Endodermal cell (in vitro differentiated cells): ENCODE results near the gene URB1. TPM values are rescaled to one million over a fixed set of nuclear protein-coding genes. Genes with fewer than 3 reads are reported as not detected.

Source experiments
- DNase-seq: peaks from one replicate; pipeline ENCODE4 v3.0.0-alpha.2; 2017
- H3K27ac ChIP-seq: 2 replicates; pipeline ENCODE4 v1.5.1; 2013; ENCODE audit warnings: mild to moderate bottlenecking, low read depth, low read length, moderate library complexity
- H3K27me3 ChIP-seq: 2 replicates; pipeline ENCODE4 v1.6.1; 2013; ENCODE audit warnings: mild to moderate bottlenecking, low read length, moderate library complexity; ENCODE audit not compliant: insufficient read depth, control insufficient read depth, poor library complexity, severe bottlenecking
- H3K36me3 ChIP-seq: 2 replicates; pipeline ENCODE4 v1.7.0; 2013; ENCODE audit warnings: mild to moderate bottlenecking, low read length, moderate library complexity; ENCODE audit not compliant: control insufficient read depth, insufficient read depth
- H3K4me1 ChIP-seq: one replicate; pipeline ENCODE4 v1.7.0; 2013; ENCODE audit warnings: low read length; ENCODE audit not compliant: control insufficient read depth, insufficient read depth
- H3K4me3 ChIP-seq: 2 replicates; pipeline ENCODE4 v1.5.1; 2013; ENCODE audit warnings: mild to moderate bottlenecking, low read length, moderate library complexity
- H3K9ac ChIP-seq: 2 replicates; pipeline ENCODE4 v1.6.1; 2013; ENCODE audit warnings: mild to moderate bottlenecking, low read length, moderate library complexity; ENCODE audit not compliant: poor library complexity, severe bottlenecking; ENCODE audit errors: extremely low read depth
- H3K9me3 ChIP-seq: 2 replicates; pipeline ENCODE4 v1.6.1; 2013; ENCODE audit warnings: mild to moderate bottlenecking, low read length, moderate library complexity; ENCODE audit not compliant: control insufficient read depth
- H3K27ac Mint-ChIP-seq: 2 replicates; pipeline ENCODE4 v1.8.0; 2020; ENCODE audit warnings: mixed read lengths
- H3K27me3 Mint-ChIP-seq: 2 replicates; pipeline ENCODE4 v1.8.0; 2021; ENCODE audit warnings: mild to moderate bottlenecking, mixed read lengths; ENCODE audit not compliant: insufficient read depth
- H3K36me3 Mint-ChIP-seq: 2 replicates; pipeline ENCODE4 v1.8.0; 2020; ENCODE audit warnings: low read depth, mixed read lengths
- H3K4me1 Mint-ChIP-seq: 2 replicates; pipeline ENCODE4 v1.8.0; 2020; ENCODE audit warnings: mixed read lengths
- H3K4me3 Mint-ChIP-seq: 2 replicates; pipeline ENCODE4 v1.8.0; 2020; ENCODE audit warnings: mild to moderate bottlenecking, moderate library complexity, mixed read lengths
- H3K9me3 Mint-ChIP-seq: 2 replicates; pipeline ENCODE4 v1.8.0; 2020; ENCODE audit warnings: mild to moderate bottlenecking, mixed read lengths
- WGBS, 2 experiments: methylation state at CpG; one replicate each; pipeline versions ENCODE4 v1.1.5 to v1.1.7; 2013; ENCODE audit warnings: missing lambda C conversion rate in 2 of 2, mixed read lengths in 1 of 2; ENCODE audit not compliant: insufficient coverage in 1 of 2, insufficient read length in 1 of 2; 5-methylcytosine and 5-hydroxymethylcytosine counted together
- total RNA-seq, 2 donors: library from RNA; stranded (reverse); fragmentation: NEBNext Ultra II Directional in 1 of 2; extraction: Animal tissue kit (Norgen Biotek cat#: 25700) in 1 of 2; gene quantifications; 2 replicates in 1 of 2; 3 replicates in 1 of 2; pipeline ENCODE4 v1.2.1, GENCODE V29; 2021
- TF ChIP-seq, protein P1 (sequence below): fragments of 200-600 bp; sonication (generic); conservative IDR thresholded peaks from 2 replicates; pipeline ENCODE4 v1.5.0; 2021; ENCODE audit warnings: antibody characterized with exemption, mild to moderate bottlenecking

URB1 gene
- total RNA-seq, 2 donors from 2014 or later = 9.4 to 14.0 TPM

- Histone ChIP-seq H3K36me3 (peaks cover 83% of the 10 kb centered on the region), H3K4me3 (no peak overlapping the region), H3K4me1 (peaks cover 11% of the 10 kb centered on the region), H3K27me3 (no peaks in the 10 kb centered on the region), H3K27ac (no peak overlapping the region), H3K9ac (no peak overlapping the region), H3K9me3 (no peaks in the 10 kb centered on the region)
- Mint-ChIP-seq H3K36me3 (peaks cover 83% of the 10 kb centered on the region), H3K9me3 (no peaks in the 10 kb centered on the region), H3K4me1 (peaks cover 13% of the 10 kb centered on the region), H3K27me3 (no peaks in the 10 kb centered on the region), H3K27ac (no peak overlapping the region), H3K4me3 (no peak overlapping the region)
- DNase-seq = peak; percentile 17
- 96 to 99% methylated on average over 11 to 13 of the region's 13 CpGs for WGBS, 2 experiments
- TF ChIP-seq, protein P1, sequence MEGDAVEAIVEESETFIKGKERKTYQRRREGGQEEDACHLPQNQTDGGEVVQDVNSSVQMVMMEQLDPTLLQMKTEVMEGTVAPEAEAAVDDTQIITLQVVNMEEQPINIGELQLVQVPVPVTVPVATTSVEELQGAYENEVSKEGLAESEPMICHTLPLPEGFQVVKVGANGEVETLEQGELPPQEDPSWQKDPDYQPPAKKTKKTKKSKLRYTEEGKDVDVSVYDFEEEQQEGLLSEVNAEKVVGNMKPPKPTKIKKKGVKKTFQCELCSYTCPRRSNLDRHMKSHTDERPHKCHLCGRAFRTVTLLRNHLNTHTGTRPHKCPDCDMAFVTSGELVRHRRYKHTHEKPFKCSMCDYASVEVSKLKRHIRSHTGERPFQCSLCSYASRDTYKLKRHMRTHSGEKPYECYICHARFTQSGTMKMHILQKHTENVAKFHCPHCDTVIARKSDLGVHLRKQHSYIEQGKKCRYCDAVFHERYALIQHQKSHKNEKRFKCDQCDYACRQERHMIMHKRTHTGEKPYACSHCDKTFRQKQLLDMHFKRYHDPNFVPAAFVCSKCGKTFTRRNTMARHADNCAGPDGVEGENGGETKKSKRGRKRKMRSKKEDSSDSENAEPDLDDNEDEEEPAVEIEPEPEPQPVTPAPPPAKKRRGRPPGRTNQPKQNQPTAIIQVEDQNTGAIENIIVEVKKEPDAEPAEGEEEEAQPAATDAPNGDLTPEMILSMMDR = no peak
Measured at GRCh38 chr21:32321480-32321879, 71.3 kb downstream of the URB1 start.

DNA sequence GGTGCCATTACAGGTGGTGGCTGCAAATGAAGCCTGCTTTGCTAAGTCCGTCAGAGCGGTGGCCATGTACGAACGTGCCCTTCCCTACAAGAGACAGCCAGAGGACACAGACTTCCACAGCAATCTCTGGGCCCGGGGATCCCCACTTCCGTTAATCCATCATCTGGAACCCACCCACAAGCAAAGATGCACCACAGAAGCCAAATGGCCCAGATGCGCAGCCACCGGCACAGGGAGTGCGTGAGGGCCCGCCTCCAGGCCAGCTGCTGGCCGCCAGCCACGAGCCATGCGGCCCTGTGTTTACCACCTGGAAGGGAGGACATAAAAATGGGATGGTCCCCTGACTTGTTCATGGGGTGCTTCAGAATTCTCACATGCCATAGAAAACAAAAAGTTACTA is 72.1 kb downstream of the URB1 start:
- TF ChIP-seq, protein P1 = no peak
- 92 to 93% methylated on average over 4 to 13 of the region's 13 CpGs for WGBS, 2 experiments
- H3K9ac ChIP-seq = no peak overlapping the region

DNA sequence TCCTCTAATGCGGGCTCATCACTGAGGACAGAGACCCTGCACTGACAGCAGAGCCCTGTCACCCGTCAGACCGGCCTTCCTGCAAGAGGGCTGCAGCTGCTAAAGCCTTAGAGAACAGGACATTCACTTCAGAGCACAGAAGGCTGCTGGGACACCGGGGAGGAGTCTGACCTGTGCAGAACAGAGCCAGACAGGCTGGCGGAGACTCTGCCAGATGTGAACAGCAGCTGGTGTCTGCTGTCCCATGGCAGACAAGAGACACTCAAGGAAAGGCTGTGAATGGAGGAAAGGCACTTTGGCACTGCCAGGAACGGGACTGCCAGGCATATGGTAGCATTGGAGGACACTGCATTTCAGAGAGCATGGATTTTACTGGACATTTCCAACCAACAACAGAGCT is 72.8 kb downstream of the URB1 start:
- H3K27ac Mint-ChIP-seq = peak overlapping the region; percentile 26
- no peaks in the 10 kb centered on the region for H3K27me3 Mint-ChIP-seq
- H3K36me3 ChIP-seq = peaks cover 71% of the 10 kb centered on the region
- no peak overlapping the region for H3K4me3 Mint-ChIP-seq
- H3K27me3 ChIP-seq = no peaks in the 10 kb centered on the region
- no peak overlapping the region for H3K4me3 ChIP-seq
- peaks cover 11% of the 10 kb centered on the region for H3K4me1 ChIP-seq
- H3K36me3 Mint-ChIP-seq = peaks cover 77% of the 10 kb centered on the region
- TF ChIP-seq, protein P1 = no peak
- H3K9ac ChIP-seq = no peak overlapping the region
- 83 to 94% methylated on average over 6 of the region's 6 CpGs for WGBS, 2 experiments
- peaks cover 13% of the 10 kb centered on the region for H3K4me1 Mint-ChIP-seq
- no peaks in the 10 kb centered on the region for H3K9me3 Mint-ChIP-seq
- H3K27ac ChIP-seq = peak overlapping the region; percentile 50
- DNase-seq = no peak
- H3K9me3 ChIP-seq = no peaks in the 10 kb centered on the region

More for the DNA sequence above, 72.1 kb downstream of the URB1 start:
- Mint-ChIP-seq H3K9me3 (no peaks in the 10 kb centered on the region), H3K4me1 (peaks cover 13% of the 10 kb centered on the region), H3K27me3 (no peaks in the 10 kb centered on the region), H3K36me3 (peaks cover 81% of the 10 kb centered on the region), H3K4me3 (no peak overlapping the region), H3K27ac (no peak overlapping the region)
- Histone ChIP-seq H3K9me3 (no peaks in the 10 kb centered on the region), H3K27me3 (no peaks in the 10 kb centered on the region), H3K4me1 (peaks cover 11% of the 10 kb centered on the region), H3K4me3 (no peak overlapping the region), H3K27ac (no peak overlapping the region), H3K36me3 (peaks cover 77% of the 10 kb centered on the region)
- DNase-seq = no peak
